SIG-M5 (cell line): ENCODE data around the gene PSMA7.

Source experiments
- DNase-seq: peaks from one replicate; lab custom pipeline; 2025; lab: John Stamatoyannopoulos, UW

The PSMA7 gene

DNA sequence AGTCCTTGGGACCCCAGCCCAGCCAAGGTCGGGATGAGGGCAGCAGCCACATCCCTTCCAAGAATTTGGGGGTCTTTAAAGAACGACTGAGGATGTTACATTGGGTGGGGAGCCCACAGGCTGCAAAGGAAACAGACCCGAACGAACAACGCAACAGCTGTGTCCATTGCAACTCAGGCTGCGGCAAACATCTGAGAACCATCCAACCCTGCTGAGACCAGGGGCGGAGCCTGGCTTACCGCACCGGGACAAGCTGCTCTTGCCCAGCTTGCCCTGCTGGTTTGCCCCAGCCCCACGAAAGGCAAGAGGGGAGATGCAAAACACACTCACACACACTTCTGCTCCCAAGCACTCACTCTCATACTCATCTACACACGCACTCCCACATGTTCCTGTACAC, 56.0 kb downstream of the PSMA7 start:
- no peak for DNase-seq
